IMR-90 (cell line): ENCODE data around the gene ARHGAP15. TPM values are rescaled to one million over a fixed set of nuclear protein-coding genes. Genes with fewer than 3 reads are reported as not detected.

Source experiments
- ATAC-seq: fragments of 200-7000 bp; cut with Tn5 transposase; 2 replicates; pipeline ENCODE4 v1.9.1; 2020; ENCODE audit warnings: low read depth, mild to moderate bottlenecking, moderate library complexity
- BruUV-seq: library from RNA; stranded (reverse); fragments of 400-500 nt; replicated peaks from 2 replicates; lab custom pipeline; 2021; lab: Mats Ljungman, UMichigan
- CTCF ChIA-PET: fragments of 300-600 bp; formaldehyde crosslinking; extraction: SDS; loops from one replicate; lab custom pipeline; 2021; ENCODE audit warnings: antibody characterized with exemption; lab: Yijun Ruan, JAX
- POLR2A ChIA-PET: fragments of 300-600 bp; sonication (Branson Sonifier 250); formaldehyde crosslinking; loops from one replicate; lab custom pipeline; 2022; ENCODE audit warnings: antibody characterized with exemption; ENCODE audit not compliant: unreplicated experiment; lab: Charles Lee
- DNase-seq: peaks from one replicate; pipeline ENCODE4 v3.0.0; 2013
- H2AFZ ChIP-seq: replicated peaks from 2 replicates; pipeline ENCODE3; 2013; ENCODE audit warnings: low read length, mild to moderate bottlenecking; ENCODE audit not compliant: poor library complexity
- H2AK5ac ChIP-seq: 2 replicates; pipeline ENCODE4 v1.6.1; 2013; ENCODE audit warnings: low read depth, low read length, inconsistent platforms
- H2AK9ac ChIP-seq: replicated peaks from 2 replicates; pipeline ENCODE3; 2013; ENCODE audit warnings: mild to moderate bottlenecking, low read depth, low read length, moderate library complexity; ENCODE audit not compliant: poor library complexity
- H2BK120ac ChIP-seq: 2 replicates; pipeline ENCODE4 v1.6.1; 2013; ENCODE audit warnings: low read depth, low read length, inconsistent platforms
- H2BK15ac ChIP-seq: 3 replicates; pipeline ENCODE4 v1.6.1; 2013; ENCODE audit warnings: low read depth, low read length, inconsistent platforms
- H2BK20ac ChIP-seq: 2 replicates; pipeline ENCODE4 v1.6.1; 2013; ENCODE audit warnings: low read depth, mild to moderate bottlenecking, inconsistent platforms, low read length, moderate library complexity
- H2BK5ac ChIP-seq: 2 replicates; pipeline ENCODE4 v1.6.1; 2013; ENCODE audit warnings: mild to moderate bottlenecking, low read depth, low read length, inconsistent platforms; ENCODE audit not compliant: poor library complexity, severe bottlenecking
- H3K14ac ChIP-seq: replicated peaks from 2 replicates; pipeline ENCODE4 v1.6.1; 2013; ENCODE audit warnings: low read depth, low read length, inconsistent platforms
- H3K18ac ChIP-seq: 2 replicates; pipeline ENCODE4 v1.6.1; 2013; ENCODE audit warnings: low read depth, low read length, control low read depth
- H3K23ac ChIP-seq: 2 replicates; pipeline ENCODE4 v1.6.1; 2013; ENCODE audit warnings: low read depth, low read length, inconsistent platforms
- H3K27ac ChIP-seq: 2 replicates; pipeline ENCODE4 v1.5.1; 2013; ENCODE audit warnings: mild to moderate bottlenecking, control low read depth, low read length; ENCODE audit not compliant: insufficient read depth
- H3K27me3 ChIP-seq: 2 replicates; pipeline ENCODE4 v1.6.1; 2013; ENCODE audit warnings: low read length; ENCODE audit not compliant: control insufficient read depth, insufficient read depth
- H3K36me3 ChIP-seq: 2 replicates; pipeline ENCODE4 v1.6.1; 2013; ENCODE audit warnings: low read length, mixed read lengths; ENCODE audit not compliant: control insufficient read depth, insufficient read depth
- H3K4ac ChIP-seq: 2 replicates; pipeline ENCODE4 v1.6.1; 2013; ENCODE audit warnings: low read depth, low read length, inconsistent platforms
- H3K4me1 ChIP-seq: 2 replicates; pipeline ENCODE4 v1.6.1; 2013; ENCODE audit warnings: low read length, mixed read lengths; ENCODE audit not compliant: control insufficient read depth, insufficient read depth
- H3K4me2 ChIP-seq: 2 replicates; pipeline ENCODE4 v1.6.1; 2013; ENCODE audit warnings: low read depth, mild to moderate bottlenecking, control low read depth, low read length, moderate library complexity
- H3K4me3 ChIP-seq: 2 replicates; pipeline ENCODE4 v1.5.1; 2013; ENCODE audit warnings: low read depth, mild to moderate bottlenecking, control low read depth, low read length, moderate library complexity; ENCODE audit not compliant: insufficient read depth
- H3K56ac ChIP-seq: 2 replicates; pipeline ENCODE4 v1.6.1; 2013; ENCODE audit warnings: low read length, inconsistent platforms; ENCODE audit not compliant: insufficient read depth; ENCODE audit errors: extremely low read depth
- H3K79me1 ChIP-seq, 2 experiments: 2 replicates each; pipeline ENCODE4 v1.6.1; 2013; ENCODE audit warnings: low read length in 2 of 2, inconsistent platforms in 1 of 2, low read depth in 1 of 2
- H3K9ac ChIP-seq: 2 replicates; pipeline ENCODE4 v1.6.1; 2013; ENCODE audit warnings: low read depth, low read length, control low read depth
- H3K9me1 ChIP-seq: 2 replicates; pipeline ENCODE4 v1.6.1; 2013; ENCODE audit warnings: low read length, inconsistent platforms; ENCODE audit not compliant: insufficient read depth
- H3K9me3 ChIP-seq: 2 replicates; pipeline ENCODE4 v1.6.1; 2013; ENCODE audit warnings: low read length; ENCODE audit not compliant: control insufficient read depth, insufficient read depth
- H4K20me1 ChIP-seq: 2 replicates; pipeline ENCODE4 v1.6.1; 2013; ENCODE audit warnings: low read length, inconsistent platforms; ENCODE audit not compliant: insufficient read depth
- H4K5ac ChIP-seq: 2 replicates; pipeline ENCODE4 v1.6.1; 2013; ENCODE audit warnings: mild to moderate bottlenecking, low read depth, low read length, control low read depth
- H4K8ac ChIP-seq, 2 experiments: 2 replicates each; pipeline ENCODE4 v1.6.1; 2013; ENCODE audit warnings: low read depth in 2 of 2, low read length in 2 of 2, control low read depth in 1 of 2, inconsistent platforms in 1 of 2
- H4K91ac ChIP-seq: 2 replicates; pipeline ENCODE4 v1.6.1; 2013; ENCODE audit warnings: low read depth, low read length, inconsistent platforms; ENCODE audit not compliant: insufficient read depth
- BHLHE40 ChIP-seq: fragments of 150-350 bp; IDR thresholded peaks from 2 replicates; pipeline ENCODE4 v1.6.1; 2016; ENCODE audit warnings: mild to moderate bottlenecking, low read depth, low read length
- CEBPB ChIP-seq: IDR thresholded peaks from 2 replicates; pipeline ENCODE4 v1.6.1; 2012; ENCODE audit warnings: low read depth, low read length, improper control_type of control experiment
- CHD1 ChIP-seq: IDR thresholded peaks from 2 replicates; pipeline ENCODE4 v1.6.1; 2012; ENCODE audit warnings: low read depth, low read length, improper control_type of control experiment
- CTCF ChIP-seq: conservative IDR thresholded peaks from 2 replicates; pipeline ENCODE4 v1.5.1; 2012; ENCODE audit warnings: mild to moderate bottlenecking, low read depth, low read length, improper control_type of control experiment
- ELK1 ChIP-seq: fragments of 150-350 bp; IDR thresholded peaks from 2 replicates; pipeline ENCODE4 v1.6.1; 2016; ENCODE audit warnings: low read depth, mild to moderate bottlenecking, low read length, moderate library complexity, borderline replicate concordance
- FOS ChIP-seq: fragments of 150-350 bp; IDR thresholded peaks from 2 replicates; pipeline ENCODE4 v1.6.1; 2016; ENCODE audit warnings: low read depth, low read length
- MAFK ChIP-seq: IDR thresholded peaks from 2 replicates; pipeline ENCODE4 v1.6.1; 2012; ENCODE audit warnings: low read depth, low read length, improper control_type of control experiment
- MAZ ChIP-seq: IDR thresholded peaks from 2 replicates; pipeline ENCODE4 v1.6.1; 2012; ENCODE audit warnings: low read depth, mild to moderate bottlenecking, low read length, improper control_type of control experiment, moderate library complexity, borderline replicate concordance
- MXI1 ChIP-seq: IDR thresholded peaks from 2 replicates; pipeline ENCODE4 v1.6.1; 2012; ENCODE audit warnings: low read depth, mild to moderate bottlenecking, low read length, moderate library complexity, borderline replicate concordance
- NFE2L2 ChIP-seq: fragments of 150-350 bp; IDR thresholded peaks from 2 replicates; pipeline ENCODE4 v1.6.1; 2016; ENCODE audit warnings: low read depth, mild to moderate bottlenecking, low read length
- POLR2A ChIP-seq: IDR thresholded peaks from 2 replicates; pipeline ENCODE4 v1.6.1; 2012; ENCODE audit warnings: mild to moderate bottlenecking, low read depth, low read length
- RAD21 ChIP-seq: IDR thresholded peaks from 2 replicates; pipeline ENCODE4 v1.6.1; 2012; ENCODE audit warnings: low read length, improper control_type of control experiment
- RCOR1 ChIP-seq: IDR thresholded peaks from 2 replicates; pipeline ENCODE4 v1.6.1; 2012; ENCODE audit warnings: mild to moderate bottlenecking, low read length, improper control_type of control experiment; ENCODE audit not compliant: insufficient replicate concordance
- RFX5 ChIP-seq: IDR thresholded peaks from 2 replicates; pipeline ENCODE4 v1.8.0; 2012; ENCODE audit warnings: low read depth, mild to moderate bottlenecking, low read length, moderate library complexity
- SMC3 ChIP-seq: fragments of 150-350 bp; IDR thresholded peaks from 2 replicates; pipeline ENCODE4 v1.6.1; 2016; ENCODE audit warnings: low read depth, mild to moderate bottlenecking, antibody characterized with exemption, low read length, moderate library complexity
- USF2 ChIP-seq: fragments of 150-350 bp; IDR thresholded peaks from 2 replicates; pipeline ENCODE4 v1.6.1; 2017; ENCODE audit warnings: mild to moderate bottlenecking, antibody characterized with exemption, low read length, low read depth
- WGBS, 2 experiments: methylation state at CpG; one replicate each; pipeline versions ENCODE4 v1.1.5 to v1.1.7; 2013; ENCODE audit warnings: missing lambda C conversion rate in 2 of 2; ENCODE audit not compliant: insufficient read length in 1 of 2; ENCODE audit errors: extremely low coverage in 2 of 2; 5-methylcytosine and 5-hydroxymethylcytosine counted together
- dilution Hi-C: fragments of 300-500 bp; cut with HindIII; formaldehyde crosslinking; loops from one replicate; pipeline ENCODE4 v1.14.3; 2018; ENCODE audit warnings: low sequenced_read_pairs; ENCODE audit not compliant: unreplicated experiment
- in situ Hi-C: fragments of 300-500 bp; cut with MboI; formaldehyde crosslinking; loops from 3 replicates; pipeline ENCODE4 v1.14.3; 2019; ENCODE audit warnings: low sequenced_read_pairs, inconsistent platforms, mixed read lengths
- intact Hi-C: fragments of 100-400 bp; cut with micrococcal nuclease; formaldehyde crosslinking; loops from 2 replicates; pipeline ENCODE4 v1.10.0; 2022
- polyA plus RNA-seq, 3 experiments: library from polyadenylated mRNA; depleted of rRNA; stranded (reverse); fragments of >200 nt; gene quantifications; 2 replicates each; pipeline ENCODE4 v1.2.3, GENCODE V29; 2012; ENCODE audit warnings: low replicate concordance in 1 of 3
- total RNA-seq: library from RNA; depleted of rRNA; stranded (reverse); fragments of >200 nt; gene quantifications from 2 replicates; pipeline ENCODE4 v1.2.3, GENCODE V29; 2012

Gene ARHGAP15
- total and polyA plus RNA-seq, 2 of the 4 experiments (the other 2 are of a cell fraction): not detected

- no peaks in the 10 kb centered on the region for H3K79me1 ChIP-seq
- no peak overlapping the region for H3K9ac ChIP-seq
- H3K14ac ChIP-seq: no peak overlapping the region
- DNase-seq (no peak), ATAC-seq (no peak)
- no peak overlapping the region for H2AFZ ChIP-seq
- no peaks in the 10 kb centered on the region for H3K9me3 ChIP-seq
- no peak overlapping the region for H3K4ac ChIP-seq
- dilution Hi-C loops: no loop called here
- no peak overlapping the region for H3K4me2 ChIP-seq
- no peak overlapping the region for H4K8ac ChIP-seq
- TF ChIP-seq CHD1 (no peak), MAFK (no peak), RAD21 (no peak), POLR2A (no peak), ELK1 (no peak), MXI1 (no peak), RFX5 (no peak), RCOR1 (no peak), USF2 (no peak), NFE2L2 (no peak), MAZ (no peak), BHLHE40 (no peak), CTCF (no peak), FOS (no peak), SMC3 (no peak), CEBPB (no peak)
- in situ Hi-C loops: no loop called here
- no peak overlapping the region for H2BK20ac ChIP-seq
- no peak overlapping the region for H3K4me3 ChIP-seq
- H4K91ac ChIP-seq: no peak overlapping the region
- H3K56ac ChIP-seq: no peak overlapping the region
- no peak overlapping the region for H3K27ac ChIP-seq
- H3K36me3 ChIP-seq: no peaks in the 10 kb centered on the region
- no peak overlapping the region for H2AK9ac ChIP-seq
- no peak overlapping the region for H4K5ac ChIP-seq
- H3K18ac ChIP-seq: no peak overlapping the region
- H2BK15ac ChIP-seq: no peak overlapping the region
- H2BK120ac ChIP-seq: no peak overlapping the region
- no TSS peak for BruUV-seq
- no peak overlapping the region for H2AK5ac ChIP-seq
- intact Hi-C loops: no loop called here
- POLR2A ChIA-PET: no interaction called here
- no peaks in the 10 kb centered on the region for H3K4me1 ChIP-seq
- H2BK5ac ChIP-seq: no peak overlapping the region
- no peaks in the 10 kb centered on the region for H4K20me1 ChIP-seq
- 96% methylated on average over 4 of the region's 6 CpGs; no CpG with 5 or more reads in 1 of the 2 experiments for WGBS, 2 experiments
- CTCF ChIA-PET: no interaction called here
- H3K23ac ChIP-seq: no peak overlapping the region
- no peaks in the 10 kb centered on the region for H3K9me1 ChIP-seq
- H3K27me3 ChIP-seq: no peaks in the 10 kb centered on the region
Observed at GRCh38 chr2:143442193-143442592, 313.0 kb downstream of the ARHGAP15 start.
